HFFc6 (cell line): ENCODE measurements around the gene PLCL2. TPM values are rescaled to one million over a fixed set of nuclear protein-coding genes. Genes with fewer than 3 reads are reported as not detected.

Experiments used
- DNase-seq: peaks from one replicate; pipeline ENCODE4 v3.0.0-alpha.2; 2018
- H3K27ac Mint-ChIP-seq: 2 replicates; pipeline ENCODE4 v1.8.0; 2020; ENCODE audit warnings: mild to moderate bottlenecking, mixed read lengths
- H3K27me3 Mint-ChIP-seq: 2 replicates; pipeline ENCODE4 v1.8.0; 2021; ENCODE audit warnings: mild to moderate bottlenecking, moderate library complexity, mixed read lengths; ENCODE audit not compliant: insufficient read depth
- H3K36me3 Mint-ChIP-seq: 2 replicates; pipeline ENCODE4 v1.8.0; 2021; ENCODE audit warnings: low read depth, mixed read lengths
- H3K4me1 Mint-ChIP-seq: 2 replicates; pipeline ENCODE4 v1.8.0; 2020; ENCODE audit warnings: low read depth, mixed read lengths
- H3K4me3 Mint-ChIP-seq: 2 replicates; pipeline ENCODE4 v1.8.0; 2020; ENCODE audit warnings: mild to moderate bottlenecking, moderate library complexity, mixed read lengths
- H3K9me3 Mint-ChIP-seq: 2 replicates; pipeline ENCODE4 v1.8.0; 2020; ENCODE audit warnings: mild to moderate bottlenecking, mixed read lengths
- total RNA-seq, 6 experiments: library from RNA; stranded (reverse); fragmentation: NEBNext Ultra II Directional; extraction: Animal tissue kit (Norgen Biotek cat#: 25700); gene quantifications; 2 replicates in 1 of 6; 3 replicates in 5 of 6; pipeline ENCODE4 v1.2.3, GENCODE V29; 2021
- TF ChIP-seq, protein P1 (sequence below): fragments of 200-600 bp; sonication (generic); IDR thresholded peaks from 2 replicates; pipeline ENCODE4 v1.5.0; 2021; ENCODE audit warnings: antibody characterized with exemption, mild to moderate bottlenecking

Gene PLCL2
- total RNA-seq, 6 experiments from 2014 or later = 3.9 to 6.4 (median 5.7) TPM

DNA sequence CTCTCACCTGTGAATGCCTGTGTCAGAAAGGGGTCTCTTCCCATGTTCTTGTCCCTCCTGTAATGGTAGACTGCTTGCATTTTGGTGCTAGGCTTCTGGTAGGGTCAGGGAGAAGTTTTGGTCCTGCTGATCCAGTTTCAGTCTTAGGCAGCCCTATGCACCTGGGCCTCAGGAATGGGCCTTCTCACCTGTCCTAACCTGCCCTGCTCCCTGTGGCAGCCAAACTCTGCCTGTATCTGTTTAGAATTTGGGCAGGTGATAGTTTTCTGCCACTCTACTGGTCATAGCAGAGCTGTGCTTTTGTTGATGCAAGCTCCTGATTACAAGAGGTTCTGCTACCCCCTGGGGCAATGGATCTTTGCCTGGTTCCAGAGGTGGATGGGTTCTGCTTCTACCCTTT, 118.7 kb downstream of the PLCL2 start:
- Mint-ChIP-seq H3K36me3 (peaks cover 12% of the 10 kb centered on the region; the same call in 1 of the 2 replicates), H3K4me1 (peaks cover 7% of the 10 kb centered on the region; the same call in 1 of the 2 replicates), H3K27ac (no peak overlapping the region), H3K9me3 (peaks cover 15% of the 10 kb centered on the region), H3K4me3 (no peak overlapping the region), H3K27me3 (no peaks in the 10 kb centered on the region; the same call in 1 of the 2 replicates)
- TF ChIP-seq, protein P1, sequence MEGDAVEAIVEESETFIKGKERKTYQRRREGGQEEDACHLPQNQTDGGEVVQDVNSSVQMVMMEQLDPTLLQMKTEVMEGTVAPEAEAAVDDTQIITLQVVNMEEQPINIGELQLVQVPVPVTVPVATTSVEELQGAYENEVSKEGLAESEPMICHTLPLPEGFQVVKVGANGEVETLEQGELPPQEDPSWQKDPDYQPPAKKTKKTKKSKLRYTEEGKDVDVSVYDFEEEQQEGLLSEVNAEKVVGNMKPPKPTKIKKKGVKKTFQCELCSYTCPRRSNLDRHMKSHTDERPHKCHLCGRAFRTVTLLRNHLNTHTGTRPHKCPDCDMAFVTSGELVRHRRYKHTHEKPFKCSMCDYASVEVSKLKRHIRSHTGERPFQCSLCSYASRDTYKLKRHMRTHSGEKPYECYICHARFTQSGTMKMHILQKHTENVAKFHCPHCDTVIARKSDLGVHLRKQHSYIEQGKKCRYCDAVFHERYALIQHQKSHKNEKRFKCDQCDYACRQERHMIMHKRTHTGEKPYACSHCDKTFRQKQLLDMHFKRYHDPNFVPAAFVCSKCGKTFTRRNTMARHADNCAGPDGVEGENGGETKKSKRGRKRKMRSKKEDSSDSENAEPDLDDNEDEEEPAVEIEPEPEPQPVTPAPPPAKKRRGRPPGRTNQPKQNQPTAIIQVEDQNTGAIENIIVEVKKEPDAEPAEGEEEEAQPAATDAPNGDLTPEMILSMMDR = no peak
- no peak for DNase-seq

DNA sequence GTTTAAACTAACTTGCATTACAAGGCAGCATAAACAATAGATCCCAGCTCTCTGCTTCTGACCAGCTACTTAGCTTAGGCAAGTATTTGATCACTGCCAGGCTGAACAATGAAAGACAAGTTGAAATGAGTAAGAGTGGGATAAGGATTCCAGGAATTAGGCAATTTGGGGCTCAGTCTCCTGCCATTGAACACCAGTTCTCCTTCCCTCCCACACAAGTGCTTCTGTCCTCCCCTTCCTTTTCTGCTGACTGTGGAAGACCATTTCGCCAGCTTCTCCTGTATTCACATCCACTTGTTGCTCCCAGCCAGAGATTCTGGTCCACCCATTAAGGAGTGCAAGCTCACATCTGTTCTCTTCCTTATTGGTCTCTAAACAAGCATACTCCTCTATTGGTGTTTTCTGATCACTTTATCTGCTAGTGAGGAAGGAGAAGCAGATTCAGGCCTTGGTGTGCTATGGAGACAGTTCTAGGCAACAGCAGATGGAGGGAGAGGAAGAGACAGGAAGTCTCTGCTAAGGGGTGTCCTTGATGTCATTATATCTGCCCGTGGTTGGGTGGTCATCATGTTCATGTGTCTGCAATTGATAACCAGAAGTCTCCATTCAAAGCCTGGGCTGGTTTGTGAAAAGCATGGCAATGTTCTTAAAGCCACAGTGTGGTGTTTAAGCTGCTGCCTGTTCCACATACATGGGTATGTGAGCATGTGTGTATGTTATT, 121.5 kb downstream of the PLCL2 start:
- H3K27me3 Mint-ChIP-seq = no peaks in the 10 kb centered on the region; the same call in 1 of the 2 replicates
- no peak for DNase-seq
- TF ChIP-seq, protein P1 = no peak

DNA sequence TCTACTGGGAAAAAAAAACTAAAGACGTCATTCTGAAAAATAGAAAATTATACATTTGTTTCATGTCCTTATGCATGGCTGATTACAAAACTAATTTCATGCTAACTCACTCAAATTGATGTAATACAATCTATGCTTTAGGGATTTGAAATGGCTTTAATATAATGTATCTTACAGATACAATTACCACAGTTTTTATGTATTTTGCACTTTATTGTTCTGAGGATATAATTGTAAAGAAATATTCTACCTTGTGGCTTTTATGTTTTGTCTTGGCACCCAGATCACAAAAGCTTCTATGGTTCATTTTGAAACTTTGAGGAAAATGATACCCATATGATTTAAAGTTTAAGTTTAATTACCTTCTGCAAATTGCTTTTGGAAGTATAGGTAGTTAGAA, 122.5 kb downstream of the PLCL2 start:
- Mint-ChIP-seq H3K27me3 (no peaks in the 10 kb centered on the region; the same call in 1 of the 2 replicates), H3K36me3 (no peaks in the 10 kb centered on the region; the same call in 1 of the 2 replicates), H3K4me1 (no peaks in the 10 kb centered on the region), H3K27ac (no peak overlapping the region), H3K9me3 (0 out of 2 replicates have a peak, but pooled peaks cover 7% of the 10 kb centered on the region), H3K4me3 (no peak overlapping the region)
- no peak for DNase-seq
- TF ChIP-seq, protein P1 = no peak

More for the DNA sequence above, 121.5 kb downstream of the PLCL2 start:
- peaks cover 13% of the 10 kb centered on the region for H3K9me3 Mint-ChIP-seq
- H3K4me1 Mint-ChIP-seq = no peaks in the 10 kb centered on the region
- H3K36me3 Mint-ChIP-seq = peaks cover 9% of the 10 kb centered on the region; the same call in 1 of the 2 replicates
- no peak overlapping the region for H3K27ac Mint-ChIP-seq
- no peak overlapping the region for H3K4me3 Mint-ChIP-seq

DNA sequence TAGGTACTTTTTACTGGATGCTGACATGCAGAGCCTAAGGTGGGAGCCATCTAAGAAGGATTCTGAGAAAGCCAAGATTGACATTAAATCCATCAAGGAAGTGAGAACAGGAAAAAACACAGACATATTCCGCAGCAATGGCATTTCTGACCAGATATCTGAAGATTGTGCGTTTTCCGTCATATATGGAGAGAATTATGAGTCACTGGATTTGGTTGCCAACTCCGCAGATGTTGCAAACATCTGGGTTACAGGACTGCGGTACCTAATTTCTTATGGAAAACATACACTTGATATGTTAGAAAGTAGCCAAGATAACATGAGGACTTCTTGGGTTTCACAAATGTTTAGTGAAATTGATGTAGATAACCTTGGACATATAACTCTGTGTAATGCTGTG, 125.1 kb downstream of the PLCL2 start:
- Mint-ChIP-seq H3K27me3 (no peaks in the 10 kb centered on the region; the same call in 1 of the 2 replicates), H3K4me3 (no peak overlapping the region), H3K27ac (no peak overlapping the region), H3K9me3 (no peaks in the 10 kb centered on the region), H3K36me3 (no peaks in the 10 kb centered on the region), H3K4me1 (peaks cover 7% of the 10 kb centered on the region)
- TF ChIP-seq, protein P1 = no peak
- no peak for DNase-seq

DNA sequence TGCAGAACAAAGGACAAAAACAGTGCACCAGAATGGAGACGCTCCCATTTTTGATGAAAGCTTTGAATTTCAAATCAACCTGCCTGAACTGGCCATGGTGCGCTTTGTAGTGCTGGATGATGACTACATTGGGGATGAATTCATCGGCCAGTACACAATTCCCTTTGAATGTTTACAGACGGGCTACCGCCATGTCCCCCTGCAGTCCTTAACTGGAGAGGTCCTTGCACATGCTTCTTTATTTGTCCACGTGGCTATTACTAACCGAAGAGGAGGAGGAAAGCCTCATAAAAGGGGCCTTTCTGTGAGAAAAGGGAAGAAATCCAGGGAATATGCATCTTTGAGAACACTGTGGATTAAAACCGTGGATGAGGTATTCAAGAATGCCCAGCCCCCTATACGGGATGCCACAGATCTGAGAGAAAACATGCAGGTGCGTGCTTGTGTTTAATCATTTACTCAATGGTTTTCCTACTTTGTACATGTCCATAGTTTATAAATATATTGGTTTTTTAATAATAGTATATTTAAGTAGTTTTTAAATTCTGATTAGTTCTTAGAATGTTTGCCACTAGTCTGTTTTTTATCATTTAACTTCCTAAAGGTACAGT, 127.1 kb downstream of the PLCL2 start:
- peaks cover 7% of the 10 kb centered on the region for H3K4me1 Mint-ChIP-seq
- TF ChIP-seq, protein P1 = no peak
- H3K36me3 Mint-ChIP-seq = no peaks in the 10 kb centered on the region

More for the DNA sequence above, 127.1 kb downstream of the PLCL2 start:
- Mint-ChIP-seq H3K9me3 (no peaks in the 10 kb centered on the region), H3K4me3 (no peak overlapping the region), H3K27me3 (no peaks in the 10 kb centered on the region; the same call in 1 of the 2 replicates), H3K27ac (no peak overlapping the region)
- DNase-seq = no peak
